PC-3 (cell line): ENCODE measurements around the gene MEG3. TPM values are rescaled to one million over a fixed set of nuclear protein-coding genes. Genes with fewer than 3 reads are reported as not detected.

Source experiments
- ATAC-seq: fragments of 200-7000 bp; cut with Tn5 transposase; 2 replicates; pipeline ENCODE4 v1.9.1; 2020; ENCODE audit warnings: mild to moderate bottlenecking, moderate library complexity
- BruUV-seq: library from RNA; stranded (reverse); fragments of 400-500 nt; replicated peaks from 2 replicates; lab custom pipeline; 2021; lab: Mats Ljungman, UMichigan
- CTCF ChIA-PET: fragments of 300-600 bp; sonication (Branson Sonifier 250); formaldehyde crosslinking; loops from one replicate; lab custom pipeline; 2022; ENCODE audit warnings: antibody characterized with exemption; lab: Charles Lee
- POLR2A ChIA-PET: fragments of 300-600 bp; sonication (Branson Sonifier 250); formaldehyde crosslinking; loops from one replicate; lab custom pipeline; 2022; ENCODE audit warnings: antibody characterized with exemption; ENCODE audit not compliant: unreplicated experiment; lab: Charles Lee
- DNase-seq: peaks from one replicate; pipeline ENCODE4 v3.0.0-alpha.2; 2015
- H2AFZ ChIP-seq: fragments of 300-600 bp; sonication (generic); 2 replicates; pipeline ENCODE4 v1.6.0; 2016; ENCODE audit warnings: antibody characterized with exemption, low read length
- H3F3A ChIP-seq: fragments of 300-600 bp; sonication (generic); one replicate; pipeline ENCODE4 v1.6.0; 2017; ENCODE audit warnings: antibody characterized with exemption, low read length, control low read depth, mild to moderate bottlenecking; ENCODE audit not compliant: unreplicated experiment
- H3K27ac ChIP-seq: fragments of 300-600 bp; sonication (generic); 2 replicates; pipeline ENCODE4 v1.5.1; 2016; ENCODE audit warnings: mild to moderate bottlenecking, low read length
- H3K27me3 ChIP-seq: fragments of 300-600 bp; sonication (generic); 2 replicates; pipeline ENCODE4 v1.6.1; 2016; ENCODE audit warnings: low read length, mixed read lengths
- H3K36me3 ChIP-seq: fragments of 300-600 bp; sonication (generic); 2 replicates; pipeline ENCODE4 v1.6.1; 2016; ENCODE audit warnings: low read depth, mixed run types, low read length, mixed read lengths
- H3K4me1 ChIP-seq: fragments of 300-600 bp; sonication (generic); 2 replicates; pipeline ENCODE4 v1.5.1; 2016; ENCODE audit warnings: low read length; ENCODE audit not compliant: insufficient read depth
- H3K4me2 ChIP-seq: fragments of 300-600 bp; sonication (generic); 2 replicates; pipeline ENCODE4 v1.6.0; 2016; ENCODE audit warnings: low read length
- H3K4me3 ChIP-seq: fragments of 300-600 bp; sonication (generic); 2 replicates; pipeline ENCODE4 v1.5.1; 2016; ENCODE audit warnings: mild to moderate bottlenecking, low read length, mixed read lengths
- H3K79me2 ChIP-seq: fragments of 300-600 bp; sonication (generic); 2 replicates; pipeline ENCODE4 v1.6.1; 2017; ENCODE audit warnings: low read length, mixed read lengths
- H3K9ac ChIP-seq: fragments of 300-600 bp; sonication (generic); 2 replicates; pipeline ENCODE4 v1.6.0; 2016; ENCODE audit warnings: mild to moderate bottlenecking, low read length
- H3K9me2 ChIP-seq: fragments of 300-600 bp; sonication (generic); replicated peaks from 2 replicates; pipeline ENCODE4 v1.6.1; 2016; ENCODE audit warnings: mixed run types, low read length, mixed read lengths
- H3K9me3 ChIP-seq: fragments of 300-600 bp; sonication (generic); 2 replicates; pipeline ENCODE4 v1.6.1; 2016; ENCODE audit warnings: low read length, mixed read lengths
- H4K20me1 ChIP-seq: fragments of 300-600 bp; sonication (generic); 2 replicates; pipeline ENCODE4 v1.6.1; 2016; ENCODE audit warnings: low read length, mixed read lengths
- CTCF ChIP-seq: fragments of 300-600 bp; sonication (generic); conservative IDR thresholded peaks from 2 replicates; pipeline ENCODE4 v1.5.1; 2017; ENCODE audit warnings: antibody characterized with exemption, low read depth, mild to moderate bottlenecking, low read length
- EZH2 ChIP-seq: fragments of 300-600 bp; sonication (generic); IDR thresholded peaks from one replicate; pipeline ENCODE4 v1.6.1; 2017; ENCODE audit warnings: antibody characterized with exemption, mild to moderate bottlenecking, low read length; ENCODE audit not compliant: unreplicated experiment
- EZH2phosphoT487 ChIP-seq: fragments of 300-600 bp; sonication (generic); IDR thresholded peaks from 2 replicates; pipeline ENCODE4 v1.6.1; 2018; ENCODE audit warnings: mild to moderate bottlenecking, antibody characterized with exemption, low read length, borderline replicate concordance
- intact Hi-C: fragments of 100-400 bp; cut with micrococcal nuclease; formaldehyde crosslinking; loops from 2 replicates; pipeline ENCODE4 v1.9.0; 2023
- total RNA-seq: library from RNA; depleted of rRNA; stranded (reverse); fragments of >200 nt; gene quantifications from 2 replicates; pipeline ENCODE4 v1.2.3, GENCODE V29; 2014

The MEG3 gene
- total RNA-seq, 1 experiment from 2014 or later: not detected

- Histone ChIP-seq H3K27ac (no peak overlapping the region), H3K79me2 (no peaks in the 10 kb centered on the region), H3K4me2 (no peak overlapping the region), H2AFZ (no peak overlapping the region), H3K4me3 (no peak overlapping the region), H3K9ac (no peak overlapping the region), H4K20me1 (no peaks in the 10 kb centered on the region), H3K27me3 (no peaks in the 10 kb centered on the region), H3K36me3 (no peaks in the 10 kb centered on the region), H3K9me3 (no peaks in the 10 kb centered on the region), H3K4me1 (no peaks in the 10 kb centered on the region; the same call in 1 of the 2 replicates), H3K9me2 (no peaks in the 10 kb centered on the region), H3F3A (no peaks in the 10 kb centered on the region)
- BruUV-seq: no TSS peak
- CTCF ChIA-PET: no interaction called here
- DNase-seq (no peak), ATAC-seq (no peak)
- POLR2A ChIA-PET: no interaction called here
- intact Hi-C loops: loop anchor here (10.0 kb wide), 1 partner anchor 758 kb away; no protein-coding TSS in a partner anchor
- peak; percentile 58 for TF ChIP-seq CTCF
- no peak for TF ChIP-seq EZH2phosphoT487
Measured at GRCh38 chr14:100906420-100906819, 80.5 kb downstream of the MEG3 start.

GRCh38 chr14:100907240-100907639, 81.3 kb downstream of the MEG3 start:
- intact Hi-C loops: loop anchor here (10.0 kb wide), 1 partner anchor 758 kb away; no protein-coding TSS in a partner anchor
- Histone ChIP-seq H3K27me3 (no peaks in the 10 kb centered on the region), H4K20me1 (no peaks in the 10 kb centered on the region), H3K9ac (no peak overlapping the region), H3K9me3 (no peaks in the 10 kb centered on the region), H3K36me3 (no peaks in the 10 kb centered on the region), H3K79me2 (no peaks in the 10 kb centered on the region), H3K4me1 (peaks cover 7% of the 10 kb centered on the region), H3K4me3 (no peak overlapping the region), H3F3A (no peaks in the 10 kb centered on the region), H3K4me2 (no peak overlapping the region), H2AFZ (no peak overlapping the region), H3K27ac (no peak overlapping the region), H3K9me2 (no peaks in the 10 kb centered on the region)
- DNase-seq: no peak
- BruUV-seq: no TSS peak
- ATAC-seq: no peak
- ChIA-PET POLR2A (no interaction called here), CTCF (no interaction called here)
- TF ChIP-seq CTCF (no peak), EZH2phosphoT487 (no peak), EZH2 (no peak)

GRCh38 chr14:100909439-100909838, 83.5 kb downstream of the MEG3 start:
- Histone ChIP-seq H3K9ac (no peak overlapping the region), H3K4me2 (no peak overlapping the region), H3K27ac (no peak overlapping the region), H4K20me1 (no peaks in the 10 kb centered on the region), H3K9me3 (no peaks in the 10 kb centered on the region), H3K4me1 (peaks cover 20% of the 10 kb centered on the region), H3K27me3 (no peaks in the 10 kb centered on the region), H3K9me2 (no peaks in the 10 kb centered on the region), H2AFZ (no peak overlapping the region), H3K36me3 (no peaks in the 10 kb centered on the region), H3F3A (no peaks in the 10 kb centered on the region), H3K79me2 (no peaks in the 10 kb centered on the region), H3K4me3 (no peak overlapping the region)
- no peak for ATAC-seq
- POLR2A ChIA-PET: no interaction called here
- no TSS peak for BruUV-seq
- TF ChIP-seq EZH2phosphoT487 (no peak), EZH2 (no peak), CTCF (no peak)
- intact Hi-C loops: loop anchor here (10.0 kb wide), 1 partner anchor 755 kb away; no protein-coding TSS in a partner anchor
- CTCF ChIA-PET: no interaction called here
- no peak for DNase-seq
